Naive B cell (primary cell): Measurements from ENCODE around the gene MASTL. TPM values are rescaled to one million over a fixed set of nuclear protein-coding genes. Genes with fewer than 3 reads are reported as not detected.
A peak's percentile ranks its signal among the peaks of the same experiment; 100 is the strongest.

ENCODE experiments used
- ATAC-seq, 2 donors: fragments of 150-1000 bp; cut with Tn5 transposase; 2 replicates each; pipeline ENCODE4 v1.10.0; 2021; ENCODE audit warnings: low read depth in 2 of 2, mild to moderate bottlenecking in 2 of 2, moderate library complexity in 2 of 2
- DNase-seq: peaks from one replicate; pipeline ENCODE4 v3.0.0; 2022
- H3K27ac Mint-ChIP-seq, 6 donors: one replicate each; pipeline ENCODE4 v1.8.0; 2020 to 2022; ENCODE audit warnings: mild to moderate bottlenecking in 6 of 6, mixed read lengths in 6 of 6, moderate library complexity in 5 of 6, inconsistent platforms in 2 of 6
- H3K27me3 Mint-ChIP-seq, 3 donors: one replicate each; pipeline ENCODE4 v1.8.0; 2021 to 2022; ENCODE audit warnings: mixed read lengths in 3 of 3, mild to moderate bottlenecking in 1 of 3
- H3K36me3 Mint-ChIP-seq, 2 donors: one replicate each; pipeline ENCODE4 v1.8.0; 2020 to 2022; ENCODE audit warnings: mixed read lengths in 2 of 2, inconsistent platforms in 1 of 2, mild to moderate bottlenecking in 1 of 2
- H3K4me1 Mint-ChIP-seq, 3 donors: one replicate each; pipeline ENCODE4 v1.8.0; 2020 to 2022; ENCODE audit warnings: mixed read lengths in 3 of 3, inconsistent platforms in 1 of 3, mild to moderate bottlenecking in 1 of 3, moderate library complexity in 1 of 3
- H3K4me3 Mint-ChIP-seq, 8 donors: one replicate each; pipeline ENCODE4 v1.8.0; 2020 to 2022; ENCODE audit warnings: mild to moderate bottlenecking in 8 of 8, mixed read lengths in 8 of 8, moderate library complexity in 8 of 8, inconsistent platforms in 2 of 8
- H3K9me3 Mint-ChIP-seq, 7 donors: one replicate each; pipeline ENCODE4 v1.8.0; 2020 to 2022; ENCODE audit warnings: mixed read lengths in 7 of 7, mild to moderate bottlenecking in 5 of 7, inconsistent platforms in 2 of 7, moderate library complexity in 1 of 7
- polyA plus RNA-seq, 6 donors: library from polyadenylated mRNA; unstranded; fragments of 300-500 nt; fragmentation: Illumina TruSeq; gene quantifications; one replicate each; pipeline ENCODE4 v1.2.3, GENCODE V29; 2021; ENCODE audit warnings: low read depth in 6 of 6

MASTL gene
- polyA plus RNA-seq, 6 donors from 2014 or later: 2.1 to 5.3 (median 4.5) TPM; not detected in 1

GRCh38 chr10:27158421-27158820, 3.3 kb downstream of the MASTL start:
- peak overlapping the region in 1 of 8 donors; percentile 34 for H3K4me3 Mint-ChIP-seq
- peak overlapping the region in 1 of 6 donors; percentile 62 for H3K27ac Mint-ChIP-seq

GRCh38 chr10:27169849-27170248, 14.7 kb downstream of the MASTL start:
- H3K9me3 Mint-ChIP-seq: no peaks in the 10 kb centered on the region
- peaks cover 0 to 6% (median 0%) of the 10 kb centered on the region in 3 donors for H3K4me1 Mint-ChIP-seq
- ATAC-seq (no peak), DNase-seq (no peak)
- no peaks in the 10 kb centered on the region for H3K27me3 Mint-ChIP-seq
- H3K27ac Mint-ChIP-seq: peak overlapping the region in 1 of 6 donors; percentile 24
- H3K36me3 Mint-ChIP-seq: peaks cover 9 to 18% of the 10 kb centered on the region in 2 donors
- no peak overlapping the region for H3K4me3 Mint-ChIP-seq

More at GRCh38 chr10:27158421-27158820, 3.3 kb downstream of the MASTL start:
- DNase-seq (no peak), ATAC-seq (no peak)
- Mint-ChIP-seq H3K4me1 (peaks cover 21 to 28% (median 27%) of the 10 kb centered on the region in 3 donors), H3K9me3 (peaks cover 0 to 6% (median 0%) of the 10 kb centered on the region in 7 donors), H3K27me3 (no peaks in the 10 kb centered on the region), H3K36me3 (peaks cover 8 to 21% of the 10 kb centered on the region in 2 donors)

GRCh38 chr10:27188259-27188658, 33.1 kb downstream of the MASTL start:
- Mint-ChIP-seq H3K36me3 (peaks cover 14 to 15% of the 10 kb centered on the region in 2 donors), H3K27ac (no peak overlapping the region), H3K4me1 (peaks cover 0 to 3% (median 0%) of the 10 kb centered on the region in 3 donors), H3K4me3 (no peak overlapping the region), H3K27me3 (no peaks in the 10 kb centered on the region), H3K9me3 (no peaks in the 10 kb centered on the region)
- DNase-seq: no peak
- no peak for ATAC-seq

GRCh38 chr10:27188897-27189296, 33.7 kb downstream of the MASTL start:
- ATAC-seq (no peak), DNase-seq (no peak)
- no peaks in the 10 kb centered on the region for H3K9me3 Mint-ChIP-seq
- no peaks in the 10 kb centered on the region for H3K27me3 Mint-ChIP-seq
- no peak overlapping the region for H3K27ac Mint-ChIP-seq
- peaks cover 0 to 3% (median 0%) of the 10 kb centered on the region in 3 donors for H3K4me1 Mint-ChIP-seq
- no peak overlapping the region for H3K4me3 Mint-ChIP-seq
- H3K36me3 Mint-ChIP-seq: peaks cover 12 to 13% of the 10 kb centered on the region in 2 donors

- Mint-ChIP-seq H3K36me3 (peaks cover 0 to 4% of the 10 kb centered on the region in 2 donors), H3K9me3 (no peaks in the 10 kb centered on the region), H3K27ac (peak overlapping the region in 1 of 6 donors; percentile 13), H3K27me3 (no peaks in the 10 kb centered on the region), H3K4me3 (no peak overlapping the region), H3K4me1 (peaks cover 0 to 3% (median 0%) of the 10 kb centered on the region in 3 donors)
- ATAC-seq (no peak), DNase-seq (no peak)
These were observed 35.4 kb downstream of the MASTL start for GRCh38 chr10:27190508-27190907.

GRCh38 chr10:27192284-27192683, 37.1 kb downstream of the MASTL start:
- Mint-ChIP-seq H3K36me3 (no peaks in the 10 kb centered on the region), H3K27ac (no peak overlapping the region), H3K27me3 (no peaks in the 10 kb centered on the region), H3K9me3 (no peaks in the 10 kb centered on the region), H3K4me3 (no peak overlapping the region), H3K4me1 (peaks cover 0 to 3% (median 0%) of the 10 kb centered on the region in 3 donors)
- no peak for ATAC-seq
- DNase-seq: no peak

GRCh38 chr10:27197980-27198620, 42.9 kb downstream of the MASTL start:
- Mint-ChIP-seq H3K27ac (peak overlapping the region in 2 of 6 donors; percentile 17 to 29), H3K4me1 (no peaks in the 10 kb centered on the region), H3K9me3 (no peaks in the 10 kb centered on the region), H3K27me3 (no peaks in the 10 kb centered on the region), H3K36me3 (peaks cover 11 to 18% of the 10 kb centered on the region in 2 donors), H3K4me3 (no peak overlapping the region)
- no peak for ATAC-seq
- DNase-seq: no peak

- Mint-ChIP-seq H3K4me3 (no peak overlapping the region), H3K4me1 (no peaks in the 10 kb centered on the region), H3K36me3 (peaks cover 11 to 12% of the 10 kb centered on the region in 2 donors), H3K9me3 (no peaks in the 10 kb centered on the region), H3K27ac (no peak overlapping the region), H3K27me3 (no peaks in the 10 kb centered on the region)
- DNase-seq: no peak
- ATAC-seq: no peak
These were observed 48.7 kb downstream of the MASTL start for GRCh38 chr10:27203806-27204205.

- Mint-ChIP-seq H3K27ac (no peak overlapping the region), H3K4me1 (no peaks in the 10 kb centered on the region), H3K36me3 (peaks cover 19% of the 10 kb centered on the region in 2 donors)
These were observed 52.2 kb downstream of the MASTL start for GRCh38 chr10:27207350-27207749.

GRCh38 chr10:27223964-27224363, 68.8 kb downstream of the MASTL start:
- Mint-ChIP-seq H3K27me3 (no peaks in the 10 kb centered on the region), H3K4me1 (peaks cover 0 to 4% (median 3%) of the 10 kb centered on the region in 3 donors), H3K27ac (peak overlapping the region in 5 of 6 donors; percentile 25 to 88 (median 50)), H3K9me3 (no peaks in the 10 kb centered on the region), H3K36me3 (peaks cover 4 to 8% of the 10 kb centered on the region in 2 donors), H3K4me3 (no peak overlapping the region)
- DNase-seq (peak; percentile 33), ATAC-seq (peak; percentile 43 to 57)

More at GRCh38 chr10:27207350-27207749, 52.2 kb downstream of the MASTL start:
- Mint-ChIP-seq H3K4me3 (no peak overlapping the region), H3K9me3 (no peaks in the 10 kb centered on the region), H3K27me3 (no peaks in the 10 kb centered on the region)
- ATAC-seq (no peak), DNase-seq (no peak)

GRCh38 chr10:27225011-27225590, 69.9 kb downstream of the MASTL start:
- Mint-ChIP-seq H3K36me3 (no peaks in the 10 kb centered on the region), H3K9me3 (no peaks in the 10 kb centered on the region), H3K4me1 (peaks cover 0 to 4% (median 3%) of the 10 kb centered on the region in 3 donors), H3K27ac (no peak overlapping the region), H3K4me3 (peak overlapping the region in 1 of 8 donors; percentile 53), H3K27me3 (no peaks in the 10 kb centered on the region)
- ATAC-seq: no peak
- no peak for DNase-seq

GRCh38 chr10:27225642-27226257, 70.6 kb downstream of the MASTL start:
- H3K9me3 Mint-ChIP-seq: no peaks in the 10 kb centered on the region
- DNase-seq: no peak
- peaks cover 0 to 4% (median 3%) of the 10 kb centered on the region in 3 donors for H3K4me1 Mint-ChIP-seq
- no peaks in the 10 kb centered on the region for H3K27me3 Mint-ChIP-seq
- no peaks in the 10 kb centered on the region for H3K36me3 Mint-ChIP-seq
- no peak for ATAC-seq
- H3K27ac Mint-ChIP-seq: peak overlapping the region in 1 of 6 donors; percentile 34
- H3K4me3 Mint-ChIP-seq: no peak overlapping the region

GRCh38 chr10:27230022-27230421, 74.9 kb downstream of the MASTL start:
- no peaks in the 10 kb centered on the region for H3K36me3 Mint-ChIP-seq
- no peak for DNase-seq
- no peak for ATAC-seq
- peaks cover 0 to 4% (median 0%) of the 10 kb centered on the region in 3 donors for H3K4me1 Mint-ChIP-seq
- H3K27me3 Mint-ChIP-seq: no peaks in the 10 kb centered on the region
- no peak overlapping the region for H3K4me3 Mint-ChIP-seq
- H3K27ac Mint-ChIP-seq: no peak overlapping the region
- no peaks in the 10 kb centered on the region for H3K9me3 Mint-ChIP-seq

- DNase-seq (no peak), ATAC-seq (no peak)
- Mint-ChIP-seq H3K4me3 (no peak overlapping the region), H3K27ac (no peak overlapping the region), H3K4me1 (peaks cover 3 to 26% (median 15%) of the 10 kb centered on the region in 3 donors), H3K27me3 (no peaks in the 10 kb centered on the region), H3K9me3 (no peaks in the 10 kb centered on the region), H3K36me3 (no peaks in the 10 kb centered on the region)
These were observed 80.6 kb downstream of the MASTL start for GRCh38 chr10:27235706-27236105.
